ENCODE measurements around the gene XKR7. TPM values are rescaled to one million over a fixed set of nuclear protein-coding genes. Genes with fewer than 3 reads are reported as not detected.

Gene XKR7
- polyA plus RNA-seq, 1 donor, result 0.35 TPM

- no peak for DNase-seq
These were observed 11.9 kb downstream of the XKR7 start for GRCh38 chr20:31979713-31980426.

DNA sequence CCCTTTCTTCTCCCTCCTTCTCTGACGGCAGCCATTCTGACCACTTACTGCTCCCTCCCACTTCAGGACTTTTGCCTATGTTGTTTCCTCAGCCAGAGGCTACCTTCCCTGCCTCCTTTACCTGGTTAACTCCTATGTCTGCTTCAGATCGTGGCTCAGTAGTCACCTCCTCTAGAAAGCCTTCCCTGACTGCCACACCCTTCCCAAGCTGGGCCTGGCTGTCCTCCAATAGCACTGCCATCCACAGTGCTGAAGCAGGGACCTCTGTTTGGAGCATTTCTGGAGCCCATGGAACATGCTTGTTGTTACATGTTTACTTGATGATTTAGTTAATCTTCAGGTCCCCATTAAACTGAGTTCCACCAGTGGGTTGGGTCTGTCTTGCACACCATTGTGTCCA is 13.8 kb downstream of the XKR7 start:
- no peak for DNase-seq

DNA sequence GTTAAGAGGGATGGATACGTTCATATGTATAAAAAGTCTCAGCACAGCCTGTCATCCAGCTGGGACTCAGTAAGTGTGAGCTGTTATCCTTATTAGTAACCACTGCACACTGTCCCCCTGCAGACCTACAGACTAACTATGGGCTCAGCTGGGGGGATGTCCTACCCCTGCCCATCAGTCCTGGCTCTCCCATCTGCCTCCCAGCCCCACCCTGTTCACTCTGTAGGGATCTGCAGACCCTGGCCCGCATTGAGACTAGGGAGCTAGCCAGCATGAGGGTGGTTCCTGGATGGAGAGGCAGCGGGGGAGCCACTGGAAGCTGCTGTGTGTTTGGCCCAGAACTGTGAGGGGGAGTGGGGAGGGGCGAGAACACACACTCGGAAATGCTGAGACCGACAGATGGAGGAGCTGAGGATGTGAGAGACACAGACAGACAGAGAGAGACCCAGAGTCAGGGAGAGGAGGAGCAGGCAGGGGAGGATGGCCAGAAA is 17.1 kb downstream of the XKR7 start:
- no peak for DNase-seq

DNA sequence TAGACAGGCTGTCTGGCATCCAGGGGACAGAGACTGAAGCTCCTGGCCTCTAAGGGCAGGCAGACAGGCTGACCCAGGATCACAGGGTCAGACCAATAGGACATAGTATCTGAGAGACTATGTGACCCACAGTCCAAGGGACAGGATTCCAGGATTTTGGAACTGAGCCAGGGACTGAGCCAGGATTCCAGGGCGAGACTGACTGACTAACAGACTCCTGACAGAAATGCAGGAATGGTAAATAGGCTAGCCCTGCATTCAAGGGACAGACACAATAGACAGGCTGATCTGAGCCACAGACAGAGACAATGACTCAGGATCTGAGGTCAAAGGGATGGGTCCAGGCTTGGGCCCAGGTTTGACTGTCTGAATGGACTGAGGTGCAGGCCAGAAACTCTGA is 19.8 kb downstream of the XKR7 start:
- DNase-seq, result no peak

DNA sequence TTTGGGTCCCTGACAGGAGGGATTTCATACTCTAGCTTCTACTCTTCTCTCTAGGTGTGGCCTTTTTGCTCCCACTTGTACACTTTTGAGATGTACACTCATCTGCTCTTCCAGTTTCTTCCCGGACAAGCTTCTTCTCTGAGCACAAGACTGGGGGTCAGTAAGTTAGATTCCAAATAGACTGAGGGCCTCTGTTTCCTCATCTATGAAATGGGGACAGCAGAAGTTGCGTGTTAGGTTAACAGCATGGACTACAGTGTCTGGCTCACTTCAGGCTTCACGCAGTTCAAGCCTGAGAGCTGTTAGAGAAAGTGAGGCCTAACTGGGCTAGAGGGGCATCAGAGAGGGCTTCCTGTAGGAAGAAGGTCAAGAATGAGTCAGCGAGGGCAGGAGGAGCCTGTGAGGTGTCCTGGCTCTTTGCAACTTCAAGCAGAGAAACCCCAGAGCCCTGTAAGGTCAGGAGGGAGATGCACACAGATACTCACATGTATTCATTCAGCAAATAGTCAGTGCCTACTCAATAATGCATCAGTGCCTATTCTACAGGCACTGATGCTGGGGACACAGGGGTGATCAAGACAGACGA is 20.6 kb downstream of the XKR7 start:
- DNase-seq, result no peak

GRCh38 chr20:31989030-31989645 is 21.2 kb downstream of the XKR7 start:
- no peak for DNase-seq

DNA sequence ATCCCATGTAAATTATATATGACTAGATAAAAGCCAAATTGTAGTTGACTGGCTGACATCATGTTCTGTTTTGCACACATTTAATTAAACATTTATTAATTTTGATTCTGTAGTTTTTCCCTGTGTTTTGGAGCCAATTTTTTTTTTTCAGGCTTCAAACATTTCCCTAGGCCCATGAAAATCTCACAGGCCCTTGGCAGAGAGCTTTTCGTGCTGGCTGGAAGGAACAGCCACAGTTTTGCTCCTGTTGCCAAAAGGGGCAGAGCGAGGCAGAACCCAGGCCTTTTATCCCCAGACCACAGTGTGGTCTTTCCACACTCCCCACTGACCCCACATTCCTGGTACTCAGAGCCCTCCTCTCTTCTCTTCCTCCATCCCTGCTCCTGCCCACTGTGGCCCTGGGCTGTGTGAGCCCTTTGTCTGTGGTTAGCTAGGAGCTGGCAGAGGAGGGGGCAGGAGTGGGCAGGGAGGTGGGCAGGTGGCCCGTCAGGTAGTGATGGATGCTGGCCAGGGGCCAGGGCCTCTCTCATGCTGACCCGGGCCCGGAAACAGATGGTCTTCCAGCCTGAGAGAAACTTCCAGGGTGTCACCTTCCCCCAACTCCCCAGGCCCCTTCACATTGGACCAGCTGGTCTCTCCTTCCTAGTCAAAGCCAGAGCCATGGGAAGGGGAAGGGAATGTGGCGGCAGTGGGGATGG is 22.8 kb downstream of the XKR7 start:
- no peak for DNase-seq

GRCh38 chr20:31991339-31991705 is 23.4 kb downstream of the XKR7 start:
- no peak for DNase-seq

DNA sequence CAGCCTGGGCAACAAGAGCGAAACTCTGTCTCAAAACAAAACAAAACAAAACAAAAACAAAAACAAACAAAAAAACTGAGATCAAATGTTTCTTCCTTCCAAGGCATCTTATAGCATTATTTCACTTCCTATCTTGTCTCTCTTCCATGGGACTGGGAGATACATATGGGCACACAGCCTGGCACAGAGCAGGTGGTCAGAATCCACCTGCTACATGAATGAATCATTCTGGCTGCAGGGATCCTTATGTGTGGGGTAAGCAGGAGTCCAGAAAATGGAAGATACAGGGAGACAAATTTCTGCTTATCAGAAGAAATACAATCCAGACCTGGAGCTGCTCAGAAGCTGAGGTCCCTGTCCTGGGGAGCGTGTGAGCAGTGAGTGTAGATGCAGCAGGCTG is 24.1 kb downstream of the XKR7 start:
- DNase-seq, result no peak

GRCh38 chr20:31996996-31997395 is 29.0 kb downstream of the XKR7 start:
- DNase-seq, result no peak

DNA sequence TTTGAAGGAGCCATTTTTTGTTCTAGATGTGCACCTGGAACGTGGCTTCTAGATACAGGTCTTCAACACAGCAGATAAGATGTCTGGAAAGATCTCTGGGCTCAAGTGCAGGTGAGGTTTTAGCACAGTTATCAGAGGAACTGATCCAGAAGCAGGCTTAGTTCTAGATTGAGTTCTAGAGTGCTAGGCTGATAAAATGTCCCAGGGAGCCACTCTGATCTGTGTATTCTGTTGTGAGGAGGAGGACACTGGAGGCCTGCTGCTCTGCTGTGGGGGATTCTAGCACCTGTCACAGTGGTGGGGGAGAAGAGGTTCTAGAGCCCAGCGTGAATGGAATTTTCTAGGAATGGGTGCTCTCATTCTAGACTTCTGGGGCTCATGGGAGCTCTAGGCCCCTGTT is 30.3 kb downstream of the XKR7 start:
- DNase-seq, result no peak

DNA sequence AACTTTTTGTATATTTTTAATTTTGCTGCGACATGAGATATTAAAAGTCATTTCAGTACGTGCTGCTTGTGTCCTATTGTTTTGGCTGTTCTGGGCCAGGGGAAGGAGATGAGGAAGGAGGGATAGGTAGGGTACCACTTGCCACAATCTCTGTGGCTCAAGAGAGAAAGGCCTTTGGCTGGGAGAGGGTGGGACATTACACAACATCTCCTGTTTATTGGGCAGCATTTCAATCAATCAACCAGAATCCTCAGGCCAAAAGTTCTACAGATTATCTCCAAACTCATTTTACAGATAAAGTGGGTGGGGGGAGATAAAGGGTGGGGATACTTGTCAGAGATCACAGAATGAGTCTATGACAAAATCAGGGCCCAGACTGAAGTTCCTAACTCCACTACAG is 35.4 kb downstream of the XKR7 start:
- DNase-seq, result no peak

GRCh38 chr20:32004963-32005362 is 37.0 kb downstream of the XKR7 start:
- DNase-seq, result no peak

DNA sequence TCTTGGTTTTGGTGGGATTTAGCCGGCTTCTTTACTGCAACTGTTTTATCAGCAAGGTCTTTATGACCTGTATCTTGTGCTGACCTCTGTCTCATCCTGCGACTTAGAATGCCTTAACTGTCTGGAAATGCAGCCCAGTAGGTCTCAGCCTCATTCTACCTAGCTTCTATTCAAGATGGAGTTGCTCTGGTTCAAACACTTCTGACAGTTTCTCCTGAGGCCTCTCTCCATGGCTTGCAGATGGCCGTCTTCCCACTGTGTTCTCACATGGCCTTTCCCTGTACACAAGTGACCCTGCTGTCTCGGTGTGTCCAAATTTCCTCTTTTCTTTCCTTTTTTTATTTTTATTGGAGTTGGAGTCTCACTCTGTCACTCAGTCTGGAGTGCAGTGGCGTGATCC is 38.1 kb downstream of the XKR7 start:
- no peak for DNase-seq

DNA sequence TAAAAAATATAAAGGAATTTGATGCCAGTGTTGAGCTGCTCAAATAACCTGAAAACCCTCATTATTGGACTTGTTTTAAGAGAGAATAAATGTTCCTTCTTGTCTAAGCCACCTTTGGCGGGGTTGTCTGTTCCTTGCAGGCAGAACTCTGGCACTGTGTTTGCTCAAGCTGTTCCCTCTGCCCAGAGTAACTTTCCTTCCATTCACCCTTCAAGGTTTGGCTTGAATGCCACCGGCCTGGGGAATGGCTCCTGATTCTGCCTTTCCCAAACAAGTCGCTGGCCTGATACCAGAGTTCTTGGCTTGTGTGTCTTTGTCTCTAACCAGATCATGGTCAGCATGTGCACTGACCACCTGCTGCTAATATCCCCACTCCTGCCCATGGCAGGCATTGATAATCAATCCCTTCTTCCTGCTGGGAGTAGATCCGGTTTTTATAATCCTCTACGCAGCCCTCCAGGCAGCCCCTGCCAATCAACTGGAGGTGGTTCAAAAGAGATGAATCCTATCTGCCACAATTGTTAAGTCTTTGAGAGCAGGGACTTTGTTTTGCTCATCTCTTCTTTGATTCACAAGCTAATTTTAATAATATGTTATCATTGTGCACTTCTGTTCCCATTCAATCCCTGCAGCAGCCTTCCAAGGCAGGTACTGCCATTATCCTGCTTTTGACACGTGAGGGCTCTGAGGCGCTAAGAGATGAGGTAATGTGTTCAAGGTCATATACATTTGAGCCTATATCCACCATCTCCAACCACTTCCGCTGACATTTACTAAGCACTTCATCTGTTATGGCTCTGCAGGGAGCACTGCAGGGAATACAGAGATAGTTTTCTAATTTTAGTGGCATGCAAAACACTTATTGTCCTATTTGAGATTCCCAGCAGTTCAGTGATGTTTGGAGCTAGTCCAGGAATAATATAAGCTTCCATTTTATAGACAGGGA is 39.2 kb downstream of the XKR7 start:
- no peak for DNase-seq

DNA sequence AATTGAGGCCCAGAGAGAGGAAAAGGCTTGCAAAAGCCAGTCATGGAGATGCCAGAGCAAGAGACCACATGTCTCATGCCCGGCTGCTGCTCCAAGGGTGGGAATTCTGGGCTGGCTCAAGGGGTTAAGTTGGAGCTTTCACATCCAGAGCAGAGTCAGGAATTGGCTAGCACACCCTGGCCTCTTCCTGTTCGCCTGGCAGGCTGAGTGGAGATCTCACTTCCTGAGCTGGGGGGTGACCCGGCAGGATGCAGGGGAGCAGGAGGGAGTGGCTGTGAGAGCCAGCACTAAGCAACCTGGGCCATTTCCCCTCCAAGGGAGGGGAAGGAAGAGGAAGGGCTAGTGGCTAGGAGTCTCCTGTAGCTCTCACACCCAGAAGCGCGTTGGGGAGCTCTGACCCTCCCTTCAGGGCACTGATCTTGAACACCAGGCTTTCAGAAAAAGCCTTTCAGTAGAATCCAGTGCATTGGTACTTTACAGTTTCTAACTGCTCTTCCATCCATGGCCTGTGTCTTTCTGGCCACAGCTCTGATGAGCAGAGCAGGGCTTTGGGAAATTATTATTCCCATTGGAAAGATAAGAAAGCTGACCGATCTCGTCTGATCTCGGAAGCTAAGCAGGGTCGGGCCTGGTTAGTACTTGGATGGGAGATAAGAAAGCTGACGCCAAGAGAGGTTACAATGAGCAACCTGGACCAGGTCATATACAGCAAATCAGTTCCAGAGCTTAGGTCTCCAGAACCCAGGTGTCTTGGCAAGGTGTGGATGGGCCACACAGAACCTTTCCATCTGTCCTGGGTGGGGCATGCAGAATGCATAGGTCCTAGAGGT is 40.1 kb downstream of the XKR7 start:
- DNase-seq, result no peak

GRCh38 chr20:32009564-32009963 is 41.6 kb downstream of the XKR7 start:
- no peak for DNase-seq

DNA sequence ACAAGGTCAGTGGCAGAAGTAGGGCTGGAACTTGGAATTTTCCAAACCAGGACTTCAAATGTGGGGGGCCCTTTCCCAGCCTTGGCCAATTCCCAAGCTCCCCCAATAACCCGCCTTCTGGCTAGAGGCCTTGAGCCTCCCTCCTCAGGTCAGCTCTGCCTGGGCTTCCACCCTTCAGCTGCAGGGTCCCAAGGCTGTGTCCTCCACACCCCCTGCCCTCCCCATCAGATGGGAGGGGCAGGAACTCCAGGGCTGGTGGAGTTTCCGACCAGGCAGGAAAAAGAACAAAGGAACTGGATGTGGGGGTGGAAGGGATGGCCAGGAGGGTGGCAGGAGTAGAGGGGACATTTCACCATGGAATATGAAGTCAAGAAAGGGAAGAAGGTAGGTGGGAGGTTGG is 42.1 kb downstream of the XKR7 start, which contains the start of gene CCM2L:
TSS of gene CCM2L (plus strand) at position 338 of the 400 bp plus-strand sequence. CDS start at position 355, 17 bp downstream.
- DNase-seq, result no peak

DNA sequence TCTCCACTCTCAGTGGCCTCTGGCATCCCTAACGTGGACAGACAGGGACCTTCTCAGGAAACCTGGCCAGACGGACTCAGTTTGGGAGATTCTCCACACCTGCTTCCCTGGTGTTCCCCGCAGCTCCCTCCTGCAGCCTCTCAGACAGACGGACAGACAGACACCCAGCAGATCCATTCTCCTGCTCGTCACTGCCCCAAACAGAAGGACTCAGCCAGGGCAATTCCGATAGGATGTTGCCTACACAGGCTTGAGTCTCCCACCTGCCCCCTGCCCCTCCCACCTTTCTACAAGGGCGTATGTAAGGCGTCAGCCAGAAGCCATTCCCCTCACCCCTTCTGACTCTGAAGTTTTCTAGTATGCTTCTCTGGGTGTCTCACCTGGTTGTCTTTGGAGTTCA is 42.7 kb downstream of the XKR7 start:
- DNase-seq, result no peak

DNA sequence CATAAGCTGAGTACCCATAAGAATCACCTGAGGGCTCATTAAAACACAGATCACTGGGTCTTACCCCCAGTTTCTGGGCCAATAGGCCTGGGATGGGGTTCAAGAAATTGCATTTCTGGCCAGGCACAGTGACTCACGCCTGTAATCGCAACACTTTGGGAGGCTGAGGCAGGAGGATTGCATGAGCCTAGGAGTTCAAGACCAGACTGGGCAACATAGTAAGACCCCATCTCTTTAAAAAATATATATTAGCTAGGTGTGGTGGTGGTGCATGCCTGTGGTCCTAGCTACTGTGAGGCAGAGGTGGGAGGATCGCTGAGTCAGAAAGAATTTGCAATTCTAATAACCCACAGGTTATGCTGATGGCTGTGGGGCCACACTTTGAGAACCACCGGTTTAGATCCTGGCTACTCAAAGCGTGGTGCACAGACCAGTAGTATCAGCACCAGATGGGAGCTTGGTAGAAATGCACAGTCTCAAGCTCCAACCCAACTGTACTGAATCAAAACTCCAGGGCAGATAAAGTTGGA is 44.3 kb downstream of the XKR7 start:
- DNase-seq, result no peak

GRCh38 chr20:32013326-32013725 is 45.4 kb downstream of the XKR7 start:
- DNase-seq, result no peak

Measured in left kidney (tissue), 2 donors.